Adrenal gland (tissue), 5 donors: ENCODE measurements around the gene FUT6.
"Not testable (repeated sequence)": the region's sequence is repeated elsewhere in the genome, so short reads cannot be mapped to it uniquely, and the experiment has no call there.

Experiments
- CTCF ChIP-seq, 6 experiments: fragments of 450-650 bp in 4 of 6; fragments of 200-600 bp in 2 of 6; sonication (generic) in 1 of 6; IDR thresholded peaks; 1 replicate in 5 of 6; 2 replicates in 1 of 6; pipeline versions ENCODE4 v1.5.1 to v1.8.0; 2016 to 2021; ENCODE audit warnings: antibody characterized with exemption in 6 of 6, mild to moderate bottlenecking in 2 of 6, moderate library complexity in 1 of 6
- POLR2A ChIP-seq, 2 donors: fragments of 450-650 bp; IDR thresholded peaks; one replicate each; pipeline ENCODE4 v1.6.1; 2017; ENCODE audit warnings: antibody characterized with exemption in 2 of 2, mild to moderate bottlenecking in 2 of 2, moderate library complexity in 1 of 2
- donor health status: DM: no; HTN: no; CAD: no.

GRCh38 chr19:5883157-5883873 lies 43.8 kb upstream of the FUT6 start:
- TF ChIP-seq CTCF, POLR2A (IDR thresholded peaks at IDR 0.05): not testable (repeated sequence)
